HG02610 (cell line): Measurements from ENCODE around the gene LELP1.
A peak's percentile ranks its signal among the peaks of the same experiment; 100 is the strongest.
"Not testable (repeated sequence)": the region's sequence is repeated elsewhere in the genome, so short reads cannot be mapped to it uniquely, and the experiment has no call there.

Experiments used
- ATAC-seq: cut with Tn5 transposase; IDR thresholded peaks from one replicate; pipeline ENCODE4 v1.9.1; 2021; ENCODE audit warnings: mild to moderate bottlenecking, moderate library complexity; ENCODE audit not compliant: unreplicated experiment

The LELP1 gene

DNA sequence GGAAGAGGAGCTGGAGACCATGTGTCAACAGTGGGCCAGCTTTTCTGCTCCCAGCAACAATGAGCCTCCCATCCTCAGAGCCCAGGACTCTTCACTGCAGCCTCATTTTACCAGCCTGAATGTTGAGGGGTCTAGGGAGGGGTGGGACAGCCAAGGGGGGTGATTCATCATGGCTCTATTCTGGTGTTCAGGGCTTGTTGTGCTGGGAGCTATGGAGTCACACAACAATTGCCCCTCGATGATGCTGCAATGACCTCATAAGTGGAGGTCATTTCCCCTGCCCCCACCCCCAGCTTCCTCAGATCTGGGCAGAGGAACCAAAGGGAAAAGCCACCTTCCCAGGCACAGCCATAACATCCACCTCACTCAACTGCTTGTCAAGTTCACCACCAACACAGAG is at the start of gene LELP1:
Gene LELP1 (plus strand): TSS at position 301 of the 400 bp plus-strand sequence. CDS start 1,278 bp downstream, outside the sequence.
- ATAC-seq: no peak

GRCh38 chr1:153155541-153155940 is 47.7 kb upstream of the LELP1 start:
- ATAC-seq: no peak

- no peak for ATAC-seq
These were observed 34.5 kb upstream of the LELP1 start for GRCh38 chr1:153168686-153169085.

DNA sequence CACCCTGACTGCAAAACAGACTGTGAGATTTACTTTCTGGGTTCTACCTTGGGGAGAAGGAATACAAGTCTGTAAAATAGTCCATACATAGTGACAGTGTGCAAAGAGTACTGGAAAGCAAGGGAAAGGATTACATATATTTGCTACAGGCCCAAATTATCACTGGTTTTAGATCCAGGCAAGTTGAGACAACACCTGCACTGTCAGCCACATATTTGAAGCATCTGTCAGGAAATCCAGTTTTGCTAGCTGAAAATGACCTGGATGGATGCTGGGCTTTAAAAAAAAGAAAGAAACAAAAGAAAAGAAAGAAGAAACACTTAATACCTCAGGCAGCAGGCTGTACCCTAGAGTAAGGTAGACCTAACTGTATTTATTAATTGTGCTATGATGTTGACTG is 28.6 kb upstream of the LELP1 start:
- no peak for ATAC-seq

DNA sequence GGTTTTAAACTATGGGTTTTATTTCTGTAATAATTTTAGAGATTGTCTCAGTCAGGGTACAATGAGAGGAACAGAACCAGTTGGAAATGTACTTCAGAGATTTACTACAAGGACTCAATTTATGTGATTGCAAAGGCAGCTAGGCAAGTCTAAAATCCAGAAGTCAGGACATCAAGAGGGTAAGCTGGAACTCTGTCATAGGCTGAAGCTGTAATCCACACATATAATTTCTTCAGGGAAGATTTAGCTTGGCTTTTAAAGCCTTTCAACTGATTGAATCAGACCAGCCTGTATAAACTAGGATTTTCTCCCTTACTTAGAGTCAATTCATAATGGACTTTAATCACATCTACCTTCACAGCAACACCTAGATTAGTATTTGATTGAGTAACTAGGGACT is 24.3 kb upstream of the LELP1 start:
- no peak for ATAC-seq

DNA sequence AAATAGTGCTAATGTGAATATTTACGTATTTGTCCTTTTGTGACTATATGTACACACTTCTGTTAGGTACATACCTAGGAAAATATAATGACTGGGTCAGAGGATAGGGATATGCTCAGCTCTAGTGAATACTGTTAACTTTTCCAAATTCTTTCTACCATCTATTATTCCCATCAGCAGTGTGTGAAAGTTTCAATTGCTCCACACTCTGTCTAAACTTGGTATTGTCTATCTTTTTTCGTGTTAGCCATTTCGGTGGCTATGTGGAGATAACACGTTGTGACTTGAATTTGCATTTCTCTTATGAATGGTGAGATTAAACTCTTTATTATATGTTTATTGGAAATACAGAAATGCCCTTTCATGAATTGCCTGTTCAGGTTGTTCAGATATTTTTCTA is 22.7 kb upstream of the LELP1 start:
- no peak for ATAC-seq

GRCh38 chr1:153188301-153188700 is 14.9 kb upstream of the LELP1 start:
- ATAC-seq: not testable (repeated sequence)

DNA sequence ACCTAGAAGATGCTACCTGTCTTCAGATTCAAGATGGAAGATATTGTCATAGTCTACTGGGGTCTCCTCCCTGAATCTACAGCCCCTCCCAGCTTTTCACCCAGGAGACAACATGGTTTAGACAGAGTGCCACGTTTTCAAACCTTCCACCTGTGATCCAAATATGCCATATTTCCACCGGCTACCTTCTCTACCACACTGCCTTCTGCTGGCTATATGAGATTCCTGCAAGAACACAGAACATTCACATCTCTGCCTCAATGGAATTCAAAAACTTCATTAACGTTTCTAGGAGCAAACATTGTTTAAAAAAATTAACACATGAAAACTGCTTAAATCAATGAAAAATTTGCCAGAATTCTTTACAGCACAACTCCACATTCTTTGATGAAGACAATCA is 12.9 kb upstream of the LELP1 start:
- ATAC-seq: no peak

DNA sequence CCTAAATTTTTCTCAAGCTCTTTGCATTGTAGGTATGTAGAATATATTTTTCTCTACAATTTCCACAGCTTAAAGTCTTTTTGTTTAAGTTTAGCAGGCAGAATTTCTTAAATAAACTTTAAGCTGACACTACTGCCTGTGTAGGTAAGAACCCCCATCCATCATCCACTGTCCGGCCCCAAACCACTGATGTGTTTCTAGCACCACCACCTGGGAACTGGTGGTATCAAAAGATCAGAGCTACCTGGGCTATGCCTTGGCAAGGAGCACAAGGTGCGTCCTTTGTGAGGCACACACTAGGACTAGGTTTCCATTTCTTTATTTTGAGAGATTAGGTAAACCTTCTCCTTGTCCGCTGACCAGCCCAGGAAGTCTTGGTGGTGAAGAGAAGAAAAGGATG is 10.5 kb upstream of the LELP1 start:
- no peak for ATAC-seq

- no peak for ATAC-seq
These were observed 8.7 kb upstream of the LELP1 start for GRCh38 chr1:153194331-153195050.

DNA sequence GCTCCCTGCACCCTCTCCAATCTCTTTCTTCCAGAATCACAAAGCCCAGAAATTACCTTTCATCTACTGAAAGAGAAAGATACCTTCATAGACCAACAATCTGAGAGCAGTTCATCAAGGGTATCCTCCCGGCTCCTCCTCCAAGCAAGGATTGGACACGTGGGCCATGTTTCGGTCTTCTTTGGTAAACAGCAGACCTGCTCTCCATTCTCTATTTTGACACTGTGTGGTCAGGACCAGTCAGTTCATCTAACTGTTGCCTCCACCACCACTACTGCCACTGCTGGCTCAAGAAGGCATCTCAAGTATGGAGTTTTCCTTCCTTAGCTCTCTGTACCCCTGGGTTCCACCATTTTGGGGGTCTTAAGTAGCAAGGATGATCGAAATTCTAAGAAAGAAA is 8.0 kb upstream of the LELP1 start:
- no peak for ATAC-seq

GRCh38 chr1:153202006-153202405 is 1.2 kb upstream of the LELP1 start:
- no peak for ATAC-seq

DNA sequence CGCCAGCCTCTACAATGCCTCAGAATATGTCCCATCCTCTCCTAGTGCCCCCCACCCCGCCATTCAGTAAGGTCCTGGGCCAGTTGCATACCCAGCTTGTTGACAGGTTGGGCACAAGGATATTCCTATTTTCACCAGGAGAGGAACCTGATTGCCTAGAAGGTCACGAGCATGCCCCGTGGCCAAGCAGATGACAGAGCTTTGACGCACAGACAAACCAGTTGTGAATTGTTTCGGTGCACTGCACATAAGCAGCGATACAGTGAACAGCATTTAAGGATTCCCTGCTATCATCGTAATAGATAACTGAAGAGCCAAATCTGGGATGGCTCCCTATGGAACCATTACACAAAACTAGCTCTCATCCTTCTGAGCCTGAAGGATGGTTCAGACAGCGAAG is 3.4 kb downstream of the LELP1 start:
- no peak for ATAC-seq

DNA sequence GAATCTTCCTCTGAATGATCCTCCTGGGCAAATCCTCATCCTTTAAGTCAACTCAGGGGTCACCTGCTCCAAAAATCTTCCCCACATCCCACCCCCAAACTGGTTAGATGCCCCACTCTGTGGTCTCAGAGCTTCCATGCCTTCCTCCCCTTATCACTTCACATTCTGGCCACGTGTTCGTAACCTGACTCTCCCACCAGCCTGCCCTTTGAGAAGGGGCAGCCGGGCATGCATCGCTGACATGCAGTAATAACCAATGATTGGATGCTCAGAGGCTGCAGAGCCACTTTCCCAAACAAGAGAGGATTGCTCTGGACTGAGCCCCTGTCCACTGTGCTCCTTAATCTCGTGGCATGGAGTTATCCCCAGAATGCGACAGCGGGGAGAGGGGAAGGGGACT is 7.0 kb downstream of the LELP1 start:
- no peak for ATAC-seq

- no peak for ATAC-seq
These were observed 9.0 kb downstream of the LELP1 start for GRCh38 chr1:153212201-153212600.

- ATAC-seq: no peak
These were observed 10.3 kb downstream of the LELP1 start for GRCh38 chr1:153213519-153213918.

GRCh38 chr1:153217212-153217611 is 14.0 kb downstream of the LELP1 start, which contains the start of gene PRR9:
Gene PRR9, plus strand, starts transcription at chr1:153217584. Its CDS starts 561 bp downstream, at chr1:153218145.
- ATAC-seq: no peak

- ATAC-seq: no peak
These were observed 14.7 kb downstream of the LELP1 start for GRCh38 chr1:153217744-153218416.

GRCh38 chr1:153220606-153221303 is 17.5 kb downstream of the LELP1 start:
- no peak for ATAC-seq

- peak; percentile 56 for ATAC-seq
These were observed 20.0 kb downstream of the LELP1 start for GRCh38 chr1:153223040-153223891.

GRCh38 chr1:153227810-153228209 is 24.6 kb downstream of the LELP1 start:
- no peak for ATAC-seq
